Measurements from ENCODE around the gene CD8B2. TPM values are rescaled to one million over a fixed set of nuclear protein-coding genes. Genes with fewer than 3 reads are reported as not detected.
"Not testable (repeated sequence)": the region's sequence is repeated elsewhere in the genome, so short reads cannot be mapped to it uniquely, and the experiment has no call there.

The CD8B2 gene
- total and polyA plus RNA-seq, 10 of the 15 experiments (the other 5 are each of a cell fraction or from before 2014, with no cell fraction given), result 0.05 to 0.08 TPM; not detected in 8

DNA sequence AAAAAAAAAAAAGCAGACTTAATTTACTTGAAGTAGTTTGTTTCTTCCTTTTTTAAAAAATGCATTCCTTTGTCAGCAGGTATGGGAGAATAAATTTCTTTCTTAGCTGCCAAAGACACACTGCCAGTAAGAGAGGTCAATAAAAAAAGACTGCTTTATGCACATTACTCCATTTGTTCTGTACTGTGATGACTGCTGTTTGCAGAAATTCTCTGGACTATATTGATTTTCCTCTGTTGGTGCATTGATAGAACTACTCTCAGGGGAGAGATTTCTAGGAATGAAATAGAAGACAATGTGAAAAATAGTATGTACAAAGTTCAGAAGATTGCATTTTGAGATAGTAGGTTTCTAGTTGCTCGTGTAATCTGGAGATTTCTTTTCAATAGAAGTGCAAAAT lies 7.6 kb upstream of the CD8B2 start:
- DNase-seq (ENCODE audit: low read depth, low spot score); SMC1A ChIA-PET (ENCODE audit: uncharacterized antibody, unreplicated experiment); H4K20me1 ChIP-seq (ENCODE audit: control insufficient read depth, insufficient read depth); POLR2A ChIA-PET; H3K4me1 ChIP-seq (ENCODE audit: control insufficient read depth, insufficient read depth, low read length); H3K27me3 ChIP-seq (replicated peaks in 1 of 2; ENCODE audit: control insufficient read depth in 2 of 2, insufficient read depth in 2 of 2, low read length in 1 of 2); H3K4me2 ChIP-seq (ENCODE audit: control insufficient read depth, insufficient read depth); RAD21 ChIA-PET (ENCODE audit: unreplicated experiment); H3K27ac ChIP-seq (ENCODE audit: control insufficient read depth, insufficient read depth); H3K79me2 ChIP-seq (ENCODE audit: control insufficient read depth, insufficient read depth, low read length); H3K9ac ChIP-seq (ENCODE audit: control insufficient read depth, insufficient read depth, low read length); CTCF ChIA-PET; ATAC-seq; BruUV-seq (replicated peaks); H3K9me3 ChIP-seq (replicated peaks; ENCODE audit: control insufficient read depth, insufficient read depth, low read length); H2AFZ ChIP-seq (ENCODE audit: control insufficient read depth, low read depth, low read length); H3K4me3 ChIP-seq; FAIRE-seq; H3K36me3 ChIP-seq (ENCODE audit: control insufficient read depth in 2 of 2, insufficient read depth in 2 of 2, low read length in 1 of 2): not testable (repeated sequence)
- WGBS (ENCODE audit: insufficient coverage, insufficient replicate concordance, low lambda C conversion rate, missing lambda C conversion rate), result no CpG with 5 or more reads among the region's 1 CpG
- in situ Hi-C loops (cut with MboI) (loop anchor here (10.0 kb wide), 1 partner anchor 375 kb away; no protein-coding TSS in a partner anchor), intact Hi-C loops (cut with micrococcal nuclease; ENCODE audit: unreplicated experiment) (loop anchor here (10.0 kb wide), 2 partner anchors 65 to 375 kb away; no protein-coding TSS in a partner anchor)

DNA sequence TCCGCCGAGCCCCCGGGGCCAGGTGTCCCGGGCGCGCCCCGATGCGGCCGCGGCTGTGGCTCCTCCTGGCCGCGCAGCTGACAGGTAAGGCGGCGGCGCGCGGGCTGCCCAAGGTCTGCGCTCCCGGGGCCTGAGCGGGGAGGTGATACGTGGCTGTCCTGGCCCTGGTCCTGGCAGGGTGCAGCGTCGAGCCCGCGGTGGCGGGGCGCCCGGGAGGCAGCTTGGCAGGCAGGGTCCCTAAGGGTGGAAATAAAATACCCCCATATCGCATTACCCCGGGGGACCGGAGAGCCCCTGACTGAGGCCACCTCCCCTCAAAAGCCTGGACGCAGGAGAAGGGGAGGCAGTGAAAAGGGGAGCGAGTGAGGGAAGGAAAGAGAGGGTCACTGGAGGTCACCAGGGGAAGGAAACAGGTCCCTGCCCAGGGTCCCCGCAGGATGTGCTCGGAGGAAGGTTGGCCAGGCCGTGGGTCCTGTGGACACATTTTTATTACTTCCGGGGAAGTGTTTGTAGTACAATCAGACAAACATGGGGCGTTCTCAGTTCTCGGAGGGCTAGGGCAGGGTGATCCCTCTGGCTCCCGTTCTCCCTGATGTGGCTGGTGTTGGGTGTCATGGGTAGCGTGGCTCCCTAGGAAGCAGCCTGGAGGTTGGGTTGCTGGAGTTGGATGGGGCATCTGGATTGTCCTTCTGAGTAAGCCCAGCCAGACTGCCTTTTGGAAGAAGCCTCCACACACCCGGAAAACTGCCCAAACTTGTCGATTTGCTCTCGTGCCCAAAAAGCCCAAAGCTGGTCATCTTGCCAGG lies 425 bp downstream of the CD8B2 start:
- not testable (repeated sequence) for DNase-seq (ENCODE audit: low read depth, low spot score)

DNA sequence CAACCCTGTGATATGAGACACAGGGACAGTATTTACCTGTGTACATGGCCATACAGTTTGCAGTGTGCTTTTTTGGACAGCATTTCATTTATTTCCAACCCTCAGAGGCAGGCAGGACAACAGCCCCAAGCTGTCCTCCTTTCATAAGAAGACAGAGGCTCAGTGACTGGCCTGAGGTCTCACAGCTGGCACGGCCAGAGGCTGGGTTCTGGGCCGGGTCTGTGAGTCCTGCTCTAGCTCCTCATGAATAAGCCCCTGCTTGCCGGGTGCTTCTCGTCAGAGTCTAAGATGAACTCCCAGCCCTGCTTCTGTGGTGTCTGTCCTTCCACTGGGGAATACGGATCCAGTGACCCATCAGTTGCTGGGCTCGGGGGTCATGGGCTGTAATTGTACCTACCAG lies 2.5 kb downstream of the CD8B2 start:
- H3K36me3 ChIP-seq (ENCODE audit: control insufficient read depth in 2 of 2, insufficient read depth in 2 of 2, low read length in 1 of 2); H3K4me2 ChIP-seq (ENCODE audit: control insufficient read depth, insufficient read depth); intact Hi-C loops (cut with micrococcal nuclease; ENCODE audit: unreplicated experiment); in situ Hi-C loops (cut with MboI); H3K9ac ChIP-seq (ENCODE audit: control insufficient read depth, insufficient read depth, low read length); H3K79me2 ChIP-seq (ENCODE audit: control insufficient read depth, insufficient read depth, low read length); ATAC-seq; H2AFZ ChIP-seq (ENCODE audit: control insufficient read depth, low read depth, low read length); H3K4me3 ChIP-seq; BruUV-seq (replicated peaks); H3K27ac ChIP-seq (ENCODE audit: control insufficient read depth, insufficient read depth); H4K20me1 ChIP-seq (ENCODE audit: control insufficient read depth, insufficient read depth); POLR2A ChIA-PET; FAIRE-seq; H3K27me3 ChIP-seq (replicated peaks in 1 of 2; ENCODE audit: control insufficient read depth in 2 of 2, insufficient read depth in 2 of 2, low read length in 1 of 2); CTCF ChIA-PET; DNase-seq (ENCODE audit: low read depth, low spot score); SMC1A ChIA-PET (ENCODE audit: uncharacterized antibody, unreplicated experiment); H3K9me3 ChIP-seq (replicated peaks; ENCODE audit: control insufficient read depth, insufficient read depth, low read length); H3K4me1 ChIP-seq (ENCODE audit: control insufficient read depth, insufficient read depth, low read length); RAD21 ChIA-PET (ENCODE audit: unreplicated experiment): not testable (repeated sequence)
- 6% methylated on average over 6 of the region's 6 CpGs for WGBS (ENCODE audit: insufficient coverage, insufficient replicate concordance, low lambda C conversion rate, missing lambda C conversion rate)

More for the DNA sequence above, 425 bp downstream of the CD8B2 start:
- ATAC-seq; H3K36me3 ChIP-seq (ENCODE audit: control insufficient read depth in 2 of 2, insufficient read depth in 2 of 2, low read length in 1 of 2); RAD21 ChIA-PET (ENCODE audit: unreplicated experiment); BruUV-seq (replicated peaks); intact Hi-C loops (cut with micrococcal nuclease; ENCODE audit: unreplicated experiment); H3K27ac ChIP-seq (ENCODE audit: control insufficient read depth, insufficient read depth); FAIRE-seq; POLR2A ChIA-PET; H3K9me3 ChIP-seq (replicated peaks; ENCODE audit: control insufficient read depth, insufficient read depth, low read length); SMC1A ChIA-PET (ENCODE audit: uncharacterized antibody, unreplicated experiment); H2AFZ ChIP-seq (ENCODE audit: control insufficient read depth, low read depth, low read length); H3K4me1 ChIP-seq (ENCODE audit: control insufficient read depth, insufficient read depth, low read length); H3K9ac ChIP-seq (ENCODE audit: control insufficient read depth, insufficient read depth, low read length); H3K4me2 ChIP-seq (ENCODE audit: control insufficient read depth, insufficient read depth); in situ Hi-C loops (cut with MboI); H3K27me3 ChIP-seq (replicated peaks in 1 of 2; ENCODE audit: control insufficient read depth in 2 of 2, insufficient read depth in 2 of 2, low read length in 1 of 2); CTCF ChIA-PET; H4K20me1 ChIP-seq (ENCODE audit: control insufficient read depth, insufficient read depth); H3K79me2 ChIP-seq (ENCODE audit: control insufficient read depth, insufficient read depth, low read length); H3K4me3 ChIP-seq: not testable (repeated sequence)
- 24% methylated on average over 23 of the region's 44 CpGs for WGBS (ENCODE audit: insufficient coverage, insufficient replicate concordance, low lambda C conversion rate, missing lambda C conversion rate)

DNA sequence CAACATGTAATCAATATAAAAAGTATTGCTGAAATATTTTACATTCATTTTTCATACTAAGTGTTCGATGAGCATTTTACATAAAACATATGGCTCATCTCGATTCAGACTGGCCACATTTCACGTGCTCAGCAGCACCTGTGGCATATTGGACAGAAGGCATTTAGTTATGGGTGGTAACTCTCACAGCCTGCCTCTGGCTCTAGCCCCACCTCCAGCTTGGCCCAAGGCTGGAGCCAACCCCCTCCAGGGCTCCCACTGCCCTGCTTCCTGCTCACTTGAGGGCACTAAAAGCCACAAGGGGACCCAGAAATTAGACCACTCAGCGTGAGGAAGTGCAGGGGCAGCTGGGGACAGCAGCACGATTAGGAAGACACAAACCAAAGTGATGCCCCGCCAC lies 5.2 kb downstream of the CD8B2 start:
- FAIRE-seq; H3K27me3 ChIP-seq (replicated peaks in 1 of 2; ENCODE audit: control insufficient read depth in 2 of 2, insufficient read depth in 2 of 2, low read length in 1 of 2); H3K4me1 ChIP-seq (ENCODE audit: control insufficient read depth, insufficient read depth, low read length); SMC1A ChIA-PET (ENCODE audit: uncharacterized antibody, unreplicated experiment); H2AFZ ChIP-seq (ENCODE audit: control insufficient read depth, low read depth, low read length); H3K79me2 ChIP-seq (ENCODE audit: control insufficient read depth, insufficient read depth, low read length); CTCF ChIA-PET; H3K27ac ChIP-seq (ENCODE audit: control insufficient read depth, insufficient read depth); H3K9ac ChIP-seq (ENCODE audit: control insufficient read depth, insufficient read depth, low read length); H3K4me2 ChIP-seq (ENCODE audit: control insufficient read depth, insufficient read depth); H3K9me3 ChIP-seq (replicated peaks; ENCODE audit: control insufficient read depth, insufficient read depth, low read length); BruUV-seq (replicated peaks); H3K36me3 ChIP-seq (ENCODE audit: control insufficient read depth in 2 of 2, insufficient read depth in 2 of 2, low read length in 1 of 2); in situ Hi-C loops (cut with MboI); RAD21 ChIA-PET (ENCODE audit: unreplicated experiment); DNase-seq (ENCODE audit: low read depth, low spot score); H4K20me1 ChIP-seq (ENCODE audit: control insufficient read depth, insufficient read depth); POLR2A ChIA-PET; intact Hi-C loops (cut with micrococcal nuclease; ENCODE audit: unreplicated experiment); H3K4me3 ChIP-seq; ATAC-seq: not testable (repeated sequence)
- 8% methylated on average over 6 of the region's 6 CpGs for WGBS (ENCODE audit: insufficient coverage, insufficient replicate concordance, low lambda C conversion rate, missing lambda C conversion rate)

Data from GM12878 (cell line).